Measurements from ENCODE around the gene IGLL5. TPM values are rescaled to one million over a fixed set of nuclear protein-coding genes. Genes with fewer than 3 reads are reported as not detected.

IGLL5 gene
- total RNA-seq, 1 donor from 2014 or later, result not detected

GRCh38 chr22:22938672-22939587, 51.3 kb downstream of the IGLL5 start:
- Mint-ChIP-seq H3K27me3 (peaks cover 16% of the 10 kb centered on the region), H3K27ac (no peak overlapping the region), H3K4me3 (no peak overlapping the region), H3K4me1 (peaks cover 18% of the 10 kb centered on the region), H3K9me3 (no peaks in the 10 kb centered on the region), H3K36me3 (ENCODE audit: low read depth) (no peaks in the 10 kb centered on the region)
- intact Hi-C loops (cut with micrococcal nuclease), result no loop called here
- DNase-seq, result no peak

DNA sequence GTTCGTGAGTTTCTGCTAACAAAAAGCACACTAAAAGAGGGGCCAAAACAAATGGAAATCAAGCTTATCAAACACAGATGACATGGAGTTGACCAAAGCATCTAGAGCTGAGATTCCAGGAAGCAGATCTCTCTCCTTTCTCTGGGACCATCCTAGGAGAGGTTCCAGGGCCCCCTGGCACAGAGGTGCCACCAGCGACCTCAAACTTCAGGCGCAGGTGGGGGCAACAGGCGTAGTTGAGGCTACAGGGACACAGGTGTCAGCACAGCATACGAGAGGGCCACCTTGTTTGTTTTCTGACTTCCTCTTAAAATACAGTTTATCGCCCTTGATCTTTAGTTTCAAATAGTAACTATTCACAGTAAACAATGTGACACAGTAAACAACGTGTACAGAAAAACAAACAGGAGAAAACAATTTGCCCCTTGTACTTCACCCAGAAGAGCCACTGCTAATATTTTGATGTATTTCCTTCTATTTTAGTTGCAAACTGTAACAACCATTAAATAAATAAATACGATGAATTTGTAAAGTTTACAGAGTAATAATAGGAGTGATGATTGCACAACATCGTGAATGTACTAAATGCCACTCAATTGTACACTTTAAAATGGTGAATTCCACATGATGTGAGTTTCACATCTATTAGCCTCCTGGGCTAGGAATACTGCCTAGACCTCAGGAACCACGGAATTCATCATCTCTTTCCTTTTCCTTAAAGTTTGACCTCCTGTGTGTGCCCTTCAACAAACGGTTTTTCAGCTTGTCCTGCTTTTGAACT, 52.2 kb downstream of the IGLL5 start:
- Mint-ChIP-seq H3K36me3 (ENCODE audit: low read depth) (no peaks in the 10 kb centered on the region), H3K27ac (no peak overlapping the region), H3K9me3 (no peaks in the 10 kb centered on the region), H3K4me3 (no peak overlapping the region), H3K4me1 (peaks cover 12% of the 10 kb centered on the region), H3K27me3 (peaks cover 16% of the 10 kb centered on the region)
- DNase-seq, result no peak
- intact Hi-C loops (cut with micrococcal nuclease), result loop anchor here (5.0 to 10.0 kb wide), 2 partner anchors 57 to 155 kb away; no protein-coding TSS in a partner anchor

DNA sequence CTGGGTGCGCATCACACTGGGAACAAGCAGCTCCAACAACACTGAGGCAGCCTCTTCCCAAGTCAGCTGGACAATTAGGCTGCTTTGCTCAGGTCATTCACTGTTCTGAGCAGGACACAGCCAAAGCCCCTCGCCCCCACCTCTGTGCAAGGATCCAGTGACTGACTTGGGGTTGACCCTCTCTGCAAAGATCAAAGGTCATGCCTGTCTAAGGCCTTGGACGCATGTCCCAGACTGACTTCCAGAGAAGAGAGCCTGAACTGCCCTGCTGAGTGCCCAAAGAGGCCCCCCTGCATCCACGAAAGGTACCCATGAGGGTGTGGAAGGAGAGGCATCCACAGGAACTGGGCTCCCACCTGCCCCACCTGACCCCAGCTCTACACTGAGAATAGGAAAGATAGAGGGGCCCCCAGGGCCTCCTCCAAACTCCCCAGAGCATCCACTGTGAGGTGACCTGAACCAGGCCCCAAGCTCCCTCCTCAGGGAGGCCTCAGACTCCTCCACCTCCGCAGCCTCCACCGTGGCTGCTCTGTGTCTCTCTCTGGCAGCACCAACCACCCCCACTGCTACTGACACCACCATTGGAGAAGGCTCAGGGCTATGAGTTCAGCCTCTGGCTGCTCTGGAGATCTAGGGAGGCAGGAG, 53.5 kb downstream of the IGLL5 start:
- intact Hi-C loops (cut with micrococcal nuclease), result loop anchor here (5.0 to 10.0 kb wide), 2 partner anchors 59 to 156 kb away; no protein-coding TSS in a partner anchor
- peaks cover 22% of the 10 kb centered on the region for H3K27me3 Mint-ChIP-seq
- H3K4me1 Mint-ChIP-seq, result peaks cover 6% of the 10 kb centered on the region
- no peaks in the 10 kb centered on the region for H3K36me3 Mint-ChIP-seq (ENCODE audit: low read depth)
- H3K9me3 Mint-ChIP-seq, result no peaks in the 10 kb centered on the region
- H3K27ac Mint-ChIP-seq, result no peak overlapping the region
- no peak for DNase-seq
- H3K4me3 Mint-ChIP-seq, result no peak overlapping the region

DNA sequence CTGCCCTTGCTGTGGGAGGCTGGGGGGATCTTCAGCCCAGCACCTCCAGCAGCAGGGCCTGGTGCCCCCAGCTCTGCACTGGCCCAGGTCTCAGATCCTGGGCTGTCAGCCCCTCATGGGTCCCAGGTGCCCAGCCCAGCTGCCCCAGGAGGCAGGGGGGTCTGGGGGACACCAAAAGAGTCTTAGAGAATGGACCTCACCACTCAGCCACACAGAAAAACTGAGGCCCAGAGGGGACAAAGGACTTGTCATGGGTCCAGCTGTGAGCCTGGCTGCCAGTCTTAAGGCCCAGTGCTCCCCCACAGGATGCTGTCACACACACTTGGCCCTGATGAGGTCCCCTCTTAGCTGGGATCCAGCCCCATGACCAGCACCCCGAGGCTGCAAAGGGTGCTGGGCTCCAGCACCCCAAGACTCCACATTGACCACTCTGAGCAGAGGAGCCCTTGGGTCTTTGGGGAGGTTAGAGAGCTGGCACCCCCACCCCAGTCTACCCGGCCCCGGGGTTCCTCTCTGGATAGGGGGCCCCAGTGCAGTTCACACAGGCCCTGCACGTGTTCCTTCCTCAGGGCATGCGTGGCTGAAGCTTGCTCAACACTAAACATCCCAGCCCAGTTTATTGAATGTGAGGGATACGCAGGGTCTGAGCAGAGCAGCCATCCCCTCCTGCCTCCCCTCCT, 54.4 kb downstream of the IGLL5 start:
- no peak overlapping the region for H3K4me3 Mint-ChIP-seq
- peaks cover 7% of the 10 kb centered on the region for H3K4me1 Mint-ChIP-seq
- intact Hi-C loops (cut with micrococcal nuclease), result loop anchor here (5.0 to 10.0 kb wide), 2 partner anchors 60 to 157 kb away; no protein-coding TSS in a partner anchor
- no peaks in the 10 kb centered on the region for H3K36me3 Mint-ChIP-seq (ENCODE audit: low read depth)
- H3K27me3 Mint-ChIP-seq, result peaks cover 25% of the 10 kb centered on the region
- DNase-seq, result no peak
- H3K27ac Mint-ChIP-seq, result no peak overlapping the region
- no peaks in the 10 kb centered on the region for H3K9me3 Mint-ChIP-seq

DNA sequence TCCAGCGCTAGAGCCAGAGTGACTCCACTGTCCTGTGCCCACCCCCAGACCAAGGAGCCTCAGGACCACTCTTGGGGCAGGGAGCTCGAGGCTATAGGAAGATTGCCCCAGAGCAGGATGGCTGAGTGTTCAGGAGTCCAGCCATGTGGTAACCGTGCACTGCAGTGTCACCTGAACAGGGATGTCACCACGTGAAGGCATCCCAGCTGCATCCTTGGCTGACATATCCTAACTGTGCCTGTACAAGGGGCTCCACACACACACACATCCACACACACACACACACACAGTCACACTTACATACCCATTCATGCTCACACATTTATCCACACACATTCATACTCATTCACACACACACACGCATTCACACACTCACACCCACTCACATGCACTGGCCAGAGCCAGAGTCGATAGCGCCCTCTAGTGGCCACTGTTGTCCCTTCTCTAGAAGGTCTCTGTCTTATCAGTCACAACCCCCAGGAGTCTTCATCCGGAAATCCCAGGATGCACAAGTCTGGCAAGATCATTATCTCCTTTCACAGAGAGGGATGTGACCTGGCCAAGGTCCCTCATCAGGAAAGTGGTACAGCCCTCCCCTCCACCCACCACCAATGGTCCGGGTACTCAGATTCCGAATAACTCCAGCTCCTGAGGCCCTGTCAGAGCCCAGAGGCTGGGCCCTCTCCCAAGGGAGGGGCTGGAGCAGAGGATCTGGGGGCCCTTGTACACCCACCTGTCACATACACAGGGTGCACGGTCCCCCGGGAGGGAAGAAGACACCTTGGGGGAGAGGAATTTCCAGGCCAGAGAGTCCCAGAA, 55.1 kb downstream of the IGLL5 start:
- H3K4me3 Mint-ChIP-seq, result no peak overlapping the region
- peaks cover 24% of the 10 kb centered on the region for H3K27me3 Mint-ChIP-seq
- no peaks in the 10 kb centered on the region for H3K9me3 Mint-ChIP-seq
- H3K36me3 Mint-ChIP-seq (ENCODE audit: low read depth), result no peaks in the 10 kb centered on the region
- H3K4me1 Mint-ChIP-seq, result peaks cover 8% of the 10 kb centered on the region
- H3K27ac Mint-ChIP-seq, result no peak overlapping the region
- peak; percentile 90 for DNase-seq
- intact Hi-C loops (cut with micrococcal nuclease), result loop anchor here (5.0 to 10.0 kb wide), 2 partner anchors 60 to 158 kb away; no protein-coding TSS in a partner anchor

GRCh38 chr22:22943521-22944267, 56.1 kb downstream of the IGLL5 start:
- intact Hi-C loops (cut with micrococcal nuclease), result loop anchor here (5.0 to 10.0 kb wide), 2 partner anchors 61 to 159 kb away; no protein-coding TSS in a partner anchor
- DNase-seq, result no peak
- Mint-ChIP-seq H3K27ac (no peak overlapping the region), H3K4me3 (no peak overlapping the region), H3K36me3 (ENCODE audit: low read depth) (no peaks in the 10 kb centered on the region), H3K9me3 (no peaks in the 10 kb centered on the region), H3K4me1 (peaks cover 6% of the 10 kb centered on the region), H3K27me3 (peaks cover 16% of the 10 kb centered on the region)

- intact Hi-C loops (cut with micrococcal nuclease), result loop anchor here (5.0 to 10.0 kb wide), 2 partner anchors 62 to 160 kb away; no protein-coding TSS in a partner anchor
- Mint-ChIP-seq H3K4me1 (peaks cover 6% of the 10 kb centered on the region), H3K9me3 (no peaks in the 10 kb centered on the region), H3K27me3 (peaks cover 16% of the 10 kb centered on the region), H3K4me3 (no peak overlapping the region), H3K27ac (peak overlapping the region; percentile 54), H3K36me3 (ENCODE audit: low read depth) (no peaks in the 10 kb centered on the region)
- no peak for DNase-seq
Measured at GRCh38 chr22:22944268-22944985, 56.8 kb downstream of the IGLL5 start.

DNA sequence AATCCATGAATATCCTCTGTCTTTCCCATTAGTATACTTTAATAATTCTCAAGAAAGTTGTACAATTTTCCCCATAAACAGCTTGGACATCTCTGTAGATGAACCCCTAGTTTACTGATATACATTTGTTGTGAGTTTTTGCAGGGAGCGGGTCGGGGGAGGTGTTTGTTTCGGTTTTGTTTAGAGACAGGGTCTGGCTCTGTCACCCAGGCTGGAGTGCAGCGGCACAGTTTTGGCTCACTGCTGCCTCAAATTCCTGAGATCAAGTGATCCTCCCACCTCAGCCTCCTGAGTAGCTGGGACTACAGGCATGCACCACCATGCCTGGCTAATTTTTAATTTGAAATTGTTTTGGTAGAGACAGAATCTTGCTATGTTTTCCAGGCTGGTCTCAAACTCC, 57.6 kb downstream of the IGLL5 start:
- H3K27ac Mint-ChIP-seq, result no peak overlapping the region
- no peaks in the 10 kb centered on the region for H3K36me3 Mint-ChIP-seq (ENCODE audit: low read depth)

More for the DNA sequence above, 57.6 kb downstream of the IGLL5 start:
- peak; percentile 51 for DNase-seq
- H3K4me3 Mint-ChIP-seq, result no peak overlapping the region
- H3K27me3 Mint-ChIP-seq, result peaks cover 16% of the 10 kb centered on the region
- no peaks in the 10 kb centered on the region for H3K9me3 Mint-ChIP-seq
- intact Hi-C loops (cut with micrococcal nuclease), result loop anchor here (10.0 kb wide), 1 partner anchor 160 kb away; no protein-coding TSS in a partner anchor
- peaks cover 6% of the 10 kb centered on the region for H3K4me1 Mint-ChIP-seq

Other genes with a start within 250 kb of the IGLL5 start
- gene GGTLC2, start 243.2 kb upstream of the IGLL5 start, total RNA-seq, result not detected in 2 replicates
- gene GNAZ, start 182.7 kb downstream of the IGLL5 start, total RNA-seq, result 0.51 and 0.83 TPM in 2 replicates